Bone marrow (tissue), 2 donors: ENCODE results near the gene CDC42.

Experiments used
- DNase-seq, 2 donors: peaks; one replicate each; lab custom pipeline; 2025; lab: John Stamatoyannopoulos, UW

CDC42 gene

DNA sequence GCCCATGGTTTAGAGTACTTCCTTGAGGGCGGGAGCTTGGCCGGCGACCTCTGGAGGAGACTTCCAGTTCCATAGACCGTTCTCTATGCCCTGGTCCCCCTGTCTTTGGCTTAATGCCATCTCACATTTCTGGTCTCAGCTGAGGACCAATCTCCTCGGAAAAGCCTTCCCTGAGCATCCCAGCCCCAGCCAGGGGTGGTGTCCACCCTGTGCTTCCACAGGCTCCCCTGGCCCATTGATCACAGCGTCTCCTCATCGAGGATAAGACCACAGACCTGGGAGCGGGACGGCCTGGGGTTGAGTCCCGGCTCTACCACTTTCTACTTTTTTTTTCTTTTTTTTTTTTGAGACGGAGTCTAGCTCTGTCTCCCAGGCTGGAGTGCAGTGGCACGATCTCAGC is 75.9 kb downstream of the CDC42 start:
- DNase-seq = no peak

DNA sequence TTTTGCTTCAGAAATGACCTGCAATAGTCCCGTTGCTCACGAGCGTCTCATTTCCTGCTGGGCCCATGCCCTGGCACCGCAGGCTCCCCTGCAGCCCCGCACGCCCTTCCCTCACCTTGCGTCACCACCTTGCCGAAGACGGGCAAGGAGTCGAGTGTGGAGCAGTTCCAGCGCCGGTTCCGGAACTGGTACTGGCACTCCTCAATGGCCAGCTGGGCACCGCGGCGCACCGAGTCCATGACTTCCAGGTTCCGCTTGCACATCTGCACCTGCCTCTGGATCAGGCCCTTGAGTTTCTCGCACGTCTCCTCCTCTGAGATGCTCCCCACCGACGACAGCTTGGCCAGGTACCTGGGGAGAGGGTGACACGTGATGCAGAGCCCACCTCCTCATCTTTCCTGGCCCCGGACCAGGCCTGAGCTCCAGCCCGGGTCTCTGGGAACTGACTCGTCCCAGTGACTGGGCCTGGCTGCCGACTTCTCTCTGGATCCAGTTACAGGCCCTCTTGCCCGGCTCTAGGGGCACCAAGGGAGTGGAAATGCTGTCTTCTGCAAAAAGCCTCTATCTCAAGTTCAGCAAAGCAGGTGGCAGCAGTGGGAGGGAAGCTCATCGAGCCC is 77.1 kb downstream of the CDC42 start:
- no peak for DNase-seq

DNA sequence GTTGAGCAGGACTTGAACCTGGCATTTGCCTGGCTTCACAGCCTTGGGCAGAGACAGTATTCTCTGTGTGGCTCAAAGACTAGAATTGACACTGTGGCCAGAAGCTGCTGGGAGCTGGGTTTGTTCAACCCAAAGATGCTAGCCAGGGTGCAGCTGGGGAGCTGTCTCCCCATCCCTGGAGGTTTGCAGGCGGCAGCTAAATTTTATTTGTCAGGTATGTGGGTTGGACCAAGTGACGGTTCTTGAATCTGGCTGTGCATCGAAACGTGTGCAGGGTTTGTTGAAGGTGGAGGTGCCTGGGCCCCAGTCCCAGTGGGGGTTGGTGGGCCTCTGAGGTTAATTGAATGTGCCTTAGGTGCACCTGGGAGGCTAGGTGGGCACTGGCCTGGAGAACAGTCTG is 78.6 kb downstream of the CDC42 start:
- no peak for DNase-seq

DNA sequence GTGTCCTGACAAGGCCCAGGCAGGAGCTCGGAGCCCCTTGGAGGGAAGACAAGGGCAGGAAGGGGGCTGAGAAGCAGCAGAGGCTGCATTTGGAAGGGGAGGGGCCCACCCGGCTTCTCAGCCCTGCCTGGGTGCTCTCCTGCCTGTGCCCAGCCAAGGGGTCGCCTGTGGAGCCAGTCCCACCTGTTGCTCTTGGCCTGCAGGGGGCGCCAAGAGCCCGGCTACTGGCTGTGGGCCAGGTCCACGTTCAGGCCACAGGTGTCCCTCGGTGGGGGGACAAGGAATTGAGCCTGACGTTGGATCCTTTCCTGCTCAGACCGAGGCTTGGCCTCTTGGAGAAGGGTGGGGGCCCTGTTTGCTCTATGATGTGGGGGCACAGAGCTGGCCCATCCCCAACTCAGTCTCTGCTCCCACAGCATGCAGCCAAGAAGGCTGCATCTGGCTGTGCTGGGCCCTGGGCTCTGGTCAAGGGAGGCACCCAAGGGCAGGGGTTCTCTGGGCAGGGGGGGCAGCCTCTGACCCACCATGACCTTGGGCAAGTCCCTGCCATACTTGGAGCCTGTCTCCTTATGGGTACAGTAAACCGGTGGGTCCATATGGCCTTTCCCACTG is 79.5 kb downstream of the CDC42 start:
- DNase-seq = no peak

- no peak for DNase-seq
These were observed 80.2 kb downstream of the CDC42 start for GRCh38 chr1:22132517-22133235.

GRCh38 chr1:22133247-22133930 is 80.9 kb downstream of the CDC42 start:
- no peak for DNase-seq

GRCh38 chr1:22133931-22134324 is 81.4 kb downstream of the CDC42 start:
- no peak for DNase-seq

- DNase-seq = no peak
These were observed 84.7 kb downstream of the CDC42 start for GRCh38 chr1:22137004-22137720.

- DNase-seq = no peak
These were observed 86.6 kb downstream of the CDC42 start for GRCh38 chr1:22139066-22139594.

DNA sequence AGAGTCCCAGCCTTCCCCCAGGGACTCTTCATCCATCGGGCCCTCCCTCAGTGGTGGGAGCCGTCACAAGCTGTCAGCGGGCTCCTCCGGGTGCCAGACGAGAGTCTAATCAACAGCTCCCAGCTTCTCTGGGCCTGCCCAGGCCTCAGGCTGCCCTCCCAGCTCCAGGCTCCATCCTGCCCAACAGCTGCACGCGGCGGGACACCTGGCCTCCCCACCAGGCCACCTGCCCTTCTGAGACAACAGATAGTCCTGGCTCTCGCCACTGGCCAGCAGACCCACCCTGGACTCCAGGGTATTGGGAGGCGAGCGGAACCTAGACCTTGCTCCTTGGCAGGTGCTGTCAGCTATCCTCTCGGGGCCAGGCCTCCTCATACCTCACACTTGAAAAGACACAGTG is 87.3 kb downstream of the CDC42 start:
- no peak for DNase-seq
